HG03060 (cell line): Measurements from ENCODE around the gene N4BP2.
"Not testable (repeated sequence)": the region's sequence is repeated elsewhere in the genome, so short reads cannot be mapped to it uniquely, and the experiment has no call there.

Experiments used
- ATAC-seq: cut with Tn5 transposase; IDR thresholded peaks from one replicate; pipeline ENCODE4 v1.9.1; 2021; ENCODE audit warnings: low read depth, moderate number of reproducible peaks; ENCODE audit not compliant: unreplicated experiment

The N4BP2 gene

GRCh38 chr4:40056716-40057585, at the start of gene N4BP2:
Gene N4BP2, plus strand, starts transcription at chr4:40056850. Its CDS starts 40,491 bp downstream, at chr4:40097341.
- no peak for ATAC-seq

GRCh38 chr4:40016007-40016406, 40.6 kb upstream of the N4BP2 start:
- ATAC-seq = no peak

- ATAC-seq = no peak
Measured at GRCh38 chr4:40020221-40020620, 36.4 kb upstream of the N4BP2 start.

GRCh38 chr4:40021116-40021515, 35.5 kb upstream of the N4BP2 start:
- not testable (repeated sequence) for ATAC-seq

- not testable (repeated sequence) for ATAC-seq
Measured at GRCh38 chr4:40024049-40024448, 32.6 kb upstream of the N4BP2 start.

- no peak for ATAC-seq
Measured at GRCh38 chr4:40032785-40033184, 23.9 kb upstream of the N4BP2 start.

- ATAC-seq = no peak
Measured at GRCh38 chr4:40033613-40034012, 23.0 kb upstream of the N4BP2 start.

GRCh38 chr4:40038977-40039376, 17.7 kb upstream of the N4BP2 start:
- ATAC-seq = no peak

GRCh38 chr4:40040908-40041307, 15.7 kb upstream of the N4BP2 start:
- no peak for ATAC-seq

- no peak for ATAC-seq
Measured at GRCh38 chr4:40043786-40044185, 12.9 kb upstream of the N4BP2 start.

- ATAC-seq = no peak
Measured at GRCh38 chr4:40046311-40046980, 10.2 kb upstream of the N4BP2 start.

GRCh38 chr4:40053161-40053560, 3.5 kb upstream of the N4BP2 start:
- no peak for ATAC-seq

- ATAC-seq = no peak
Measured at GRCh38 chr4:40055511-40055862, 1.2 kb upstream of the N4BP2 start.

- ATAC-seq = no peak
Measured at GRCh38 chr4:40055863-40056715, 561 bp upstream of the N4BP2 start.

- ATAC-seq = peak; percentile 63
Measured at GRCh38 chr4:40057586-40058091, 989 bp downstream of the N4BP2 start.

- ATAC-seq = no peak
Measured at GRCh38 chr4:40058121-40058520, 1.5 kb downstream of the N4BP2 start.

- no peak for ATAC-seq
Measured at GRCh38 chr4:40058854-40059253, 2.2 kb downstream of the N4BP2 start.

- no peak for ATAC-seq
Measured at GRCh38 chr4:40059362-40059761, 2.7 kb downstream of the N4BP2 start.

GRCh38 chr4:40065010-40065409, 8.4 kb downstream of the N4BP2 start:
- no peak for ATAC-seq

GRCh38 chr4:40066651-40067050, 10.0 kb downstream of the N4BP2 start:
- no peak for ATAC-seq

- ATAC-seq = no peak
Measured at GRCh38 chr4:40070387-40070786, 13.7 kb downstream of the N4BP2 start.
